ENCODE results near the gene EXOC7.
A peak's percentile ranks its signal among the peaks of the same experiment; 100 is the strongest.

The EXOC7 gene

DNA sequence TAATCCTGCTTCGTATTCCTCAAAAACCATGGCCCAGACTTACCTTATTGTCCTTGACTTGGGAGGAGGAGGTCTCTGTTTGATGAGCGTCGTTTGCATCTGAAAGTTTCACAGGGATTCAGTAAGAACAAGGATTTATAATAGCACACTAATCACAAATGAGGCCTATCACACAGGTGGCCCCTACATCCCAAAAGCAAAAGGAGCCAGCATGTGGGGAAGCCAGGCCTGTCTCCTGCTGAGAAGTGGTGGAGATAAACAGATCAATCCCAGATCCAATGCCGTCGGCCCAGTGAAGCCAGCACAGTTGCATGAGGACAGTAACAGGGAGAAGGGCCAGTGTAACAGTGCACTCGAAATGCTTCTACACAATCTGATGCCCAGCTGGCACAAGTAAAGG lies 63.2 kb downstream of the EXOC7 start:
- no peak for DNase-seq (ENCODE audit: low spot score)

- no peak for DNase-seq (ENCODE audit: low spot score)
Observed at GRCh38 chr17:76039121-76039520, 64.5 kb downstream of the EXOC7 start.

GRCh38 chr17:76038050-76038449 lies 65.5 kb downstream of the EXOC7 start:
- DNase-seq (ENCODE audit: low spot score) = no peak

DNA sequence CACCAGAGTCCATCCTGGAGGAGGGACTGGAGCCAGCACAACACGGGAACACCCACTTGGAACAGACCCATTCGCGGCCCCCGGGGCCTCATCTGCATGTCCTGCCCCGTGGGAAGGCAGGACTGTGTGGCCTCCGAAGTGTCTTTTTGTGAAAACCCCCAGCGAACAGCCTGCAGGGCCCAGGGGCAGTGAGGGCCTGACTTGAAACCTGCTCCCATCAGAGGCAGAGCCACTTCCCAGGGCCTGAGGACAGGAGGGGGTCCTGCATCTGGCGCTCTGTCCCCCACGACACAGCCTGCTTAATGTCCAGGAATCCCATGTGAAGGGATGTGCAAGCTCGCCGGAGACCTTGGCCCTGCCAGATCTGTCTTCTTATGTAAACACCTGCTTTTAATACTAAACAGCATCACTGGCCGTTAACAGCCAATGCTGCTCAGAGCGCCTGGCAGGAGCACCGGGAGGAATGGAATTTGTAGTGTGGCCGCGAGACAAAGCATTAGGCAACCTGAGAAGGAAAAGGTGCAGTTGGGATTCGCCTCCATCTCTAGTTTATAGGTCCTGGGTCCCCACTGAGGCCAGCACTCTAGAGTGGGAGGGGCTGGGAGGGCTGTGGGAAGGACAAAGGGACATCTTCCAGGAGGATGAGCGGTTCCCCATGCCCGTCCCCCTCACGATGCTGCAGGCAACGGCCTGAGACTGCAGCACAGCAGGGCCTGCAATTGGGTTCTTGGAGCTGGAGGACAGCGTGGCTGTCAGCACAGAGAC lies 66.9 kb downstream of the EXOC7 start:
- DNase-seq (ENCODE audit: low spot score) = peak; percentile 55

GRCh38 chr17:76034428-76035350 lies 68.9 kb downstream of the EXOC7 start:
- no peak for DNase-seq (ENCODE audit: low spot score)

DNA sequence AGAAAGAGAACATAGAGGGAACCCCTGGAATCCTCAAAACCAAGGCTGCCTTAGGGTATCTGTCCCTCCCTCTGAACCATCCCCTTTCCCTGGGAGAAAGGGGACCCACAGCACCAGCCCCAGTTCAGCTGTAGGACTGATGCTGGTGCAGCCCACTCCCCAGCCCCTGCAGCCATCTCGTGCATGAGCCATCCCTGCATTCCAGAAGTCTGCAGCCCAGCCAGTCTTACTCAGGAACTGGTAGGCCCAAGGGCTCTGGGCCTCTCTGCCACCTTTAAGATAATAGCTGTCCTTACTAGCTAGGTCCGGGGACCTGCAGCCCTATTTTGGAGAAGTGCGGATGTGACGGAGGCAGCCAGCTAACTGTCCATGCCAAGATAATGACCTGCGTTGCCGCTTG lies 70.4 kb downstream of the EXOC7 start:
- no peak for DNase-seq (ENCODE audit: low spot score)

DNA sequence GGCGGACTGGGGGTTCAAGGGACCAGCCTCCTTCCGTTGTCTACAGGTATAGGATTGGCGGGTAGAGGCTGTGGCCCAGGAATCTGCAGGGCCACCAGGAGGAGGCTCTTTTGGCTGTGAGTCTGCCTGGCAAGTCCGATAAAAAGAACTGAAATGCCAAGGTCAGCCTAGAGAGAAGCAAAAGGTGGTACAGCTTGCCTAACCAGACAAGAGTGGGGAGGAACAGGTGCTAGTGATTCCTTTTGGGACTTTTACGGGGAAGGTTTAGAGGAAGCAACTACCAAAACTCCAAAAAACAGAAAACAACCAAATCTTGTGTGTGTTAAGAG lies 70.8 kb downstream of the EXOC7 start:
- DNase-seq (ENCODE audit: low spot score) = no peak

DNA sequence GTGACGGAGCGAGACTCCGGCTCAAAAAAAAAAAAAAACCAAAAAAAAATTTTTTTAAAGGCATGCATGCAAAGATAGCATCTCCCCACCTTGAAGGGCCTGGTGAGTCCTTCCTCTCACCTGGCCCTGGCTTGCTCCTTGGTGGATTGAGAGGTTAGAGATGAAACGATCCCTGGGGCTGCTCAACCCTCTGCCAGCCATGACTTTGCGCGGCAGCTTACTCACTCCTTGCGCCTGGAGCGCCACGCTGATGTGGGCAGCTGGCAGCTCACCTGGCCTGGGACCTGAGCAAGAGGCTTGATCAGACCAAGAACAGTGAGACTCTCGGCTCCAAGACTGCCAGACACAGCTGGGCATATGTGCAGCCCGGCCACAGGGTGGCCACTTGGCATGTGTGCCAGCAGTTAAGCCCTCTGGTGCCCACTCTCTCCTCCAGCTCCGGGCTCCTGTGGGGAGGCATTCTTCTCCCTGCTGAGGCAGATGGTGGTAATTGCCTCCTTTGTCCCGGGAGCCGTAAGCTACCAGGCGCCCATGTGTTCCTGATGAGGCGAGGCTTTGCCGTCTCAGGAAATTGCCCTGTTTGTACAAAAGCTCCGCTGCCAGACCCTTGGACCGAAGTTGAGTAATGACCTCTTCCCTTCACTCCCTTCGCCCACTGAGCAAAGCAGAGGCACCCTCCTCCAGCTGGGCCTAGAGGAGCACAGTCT lies 71.4 kb downstream of the EXOC7 start:
- no peak for DNase-seq (ENCODE audit: low spot score)

All from ecto neural progenitor cell (in vitro differentiated cells).